B cell (primary cell): ENCODE results near the gene TIMP2. TPM values are rescaled to one million over a fixed set of nuclear protein-coding genes. Genes with fewer than 3 reads are reported as not detected.

Source experiments
- ATAC-seq: fragments of 200-7000 bp; cut with Tn5 transposase; one replicate; pipeline ENCODE4 v1.10.0; 2021; ENCODE audit warnings: low read depth, mild to moderate bottlenecking, moderate number of reproducible peaks, moderate library complexity
- CTCF ChIA-PET: fragments of 350-600 bp; sonication (Branson Sonifier 250); formaldehyde crosslinking; loops from one replicate; lab custom pipeline; 2021; ENCODE audit warnings: antibody characterized with exemption, inconsistent platforms; lab: Charles Lee
- POLR2A ChIA-PET: fragments of 350-600 bp; sonication (Branson Sonifier 250); formaldehyde crosslinking; loops from one replicate; lab custom pipeline; 2021; ENCODE audit warnings: antibody characterized with exemption; lab: Charles Lee
- DNase-seq: peaks from one replicate; pipeline ENCODE4 v3.0.0; 2013
- H2AFZ ChIP-seq: 2 replicates; pipeline ENCODE4 v1.6.1; 2012; ENCODE audit warnings: mild to moderate bottlenecking, low read depth, low read length; ENCODE audit not compliant: insufficient read depth, poor library complexity, severe bottlenecking
- H3K27ac ChIP-seq, 2 donors: 1 replicate in 1 of 2; 2 replicates in 1 of 2; pipeline ENCODE4 v1.5.1; 2012 to 2013; ENCODE audit warnings: low read length in 2 of 2, mild to moderate bottlenecking in 2 of 2, moderate library complexity in 1 of 2
- H3K27me3 ChIP-seq, 4 experiments: fragments of 200-600 bp in 1 of 4; sonication (generic) in 1 of 4; replicated peaks in 1 of 4; 1 replicate in 2 of 4; 2 replicates in 2 of 4; pipeline versions ENCODE4 v1.6.1 to v1.7.0; 2013 to 2016; ENCODE audit warnings: low read length in 3 of 4, mild to moderate bottlenecking in 2 of 4, mixed read lengths in 1 of 4, moderate library complexity in 1 of 4; ENCODE audit not compliant: insufficient read depth in 4 of 4, control insufficient read depth in 3 of 4; ENCODE audit errors: control extremely low read depth in 1 of 4
- H3K36me3 ChIP-seq, 2 experiments: replicated peaks in 1 of 2; 1 replicate in 1 of 2; 2 replicates in 1 of 2; pipeline versions ENCODE4 v1.6.1 to v1.7.1; 2013; ENCODE audit warnings: low read length in 1 of 2; ENCODE audit not compliant: insufficient read depth in 2 of 2, control insufficient read depth in 1 of 2; ENCODE audit errors: control extremely low read depth in 1 of 2, extremely low read depth in 1 of 2
- H3K4me1 ChIP-seq, 2 donors: fragments of 200-600 bp in 1 of 2; sonication (generic) in 1 of 2; 1 replicate in 1 of 2; 2 replicates in 1 of 2; pipeline versions ENCODE4 v1.5.1 to v1.6.1; 2013 to 2017; ENCODE audit warnings: low read length in 2 of 2; ENCODE audit not compliant: control insufficient read depth in 2 of 2, insufficient read depth in 2 of 2
- H3K4me2 ChIP-seq: replicated peaks from 2 replicates; pipeline ENCODE3; 2012; ENCODE audit warnings: mild to moderate bottlenecking, low read depth, low read length; ENCODE audit not compliant: poor library complexity, severe bottlenecking
- H3K4me3 ChIP-seq, 5 experiments: fragments of 200-600 bp in 1 of 5; sonication (generic) in 1 of 5; 1 replicate in 3 of 5; 2 replicates in 2 of 5; pipeline versions ENCODE4 v1.5.1 to v1.7.0; 2011 to 2016; ENCODE audit warnings: low read length in 4 of 5, mild to moderate bottlenecking in 4 of 5, low read depth in 2 of 5, control low read depth in 1 of 5, moderate library complexity in 1 of 5; ENCODE audit not compliant: insufficient read depth in 1 of 5; ENCODE audit errors: control extremely low read depth in 1 of 5, extremely low read depth in 1 of 5
- H3K79me2 ChIP-seq: fragments of 200-600 bp; sonication (generic); one replicate; pipeline ENCODE4 v1.6.0; 2016; ENCODE audit warnings: low read length; ENCODE audit not compliant: control insufficient read depth, insufficient read depth
- H3K9ac ChIP-seq: fragments of 200-600 bp; sonication (generic); 2 replicates; pipeline ENCODE4 v1.6.1; 2017; ENCODE audit warnings: mild to moderate bottlenecking, low read length, moderate library complexity
- H3K9me3 ChIP-seq, 3 donors: one replicate each; pipeline versions ENCODE4 v1.6.1 to v1.7.1; 2013; ENCODE audit warnings: low read length in 2 of 3; ENCODE audit not compliant: control insufficient read depth in 2 of 3, insufficient read depth in 1 of 3; ENCODE audit errors: control extremely low read depth in 1 of 3
- H4K20me1 ChIP-seq: 2 replicates; pipeline ENCODE4 v1.6.0; 2012; ENCODE audit warnings: mild to moderate bottlenecking, low read length; ENCODE audit not compliant: insufficient read depth, control insufficient read depth, poor library complexity, severe bottlenecking
- H3K27ac Mint-ChIP-seq: one replicate; pipeline ENCODE4 v1.8.0; 2021; ENCODE audit warnings: mixed read lengths
- H3K27me3 Mint-ChIP-seq: one replicate; pipeline ENCODE4 v1.8.0; 2021; ENCODE audit warnings: mixed read lengths
- H3K4me1 Mint-ChIP-seq: one replicate; pipeline ENCODE4 v1.8.0; 2021; ENCODE audit warnings: mixed read lengths
- H3K4me3 Mint-ChIP-seq: one replicate; pipeline ENCODE4 v1.8.0; 2021; ENCODE audit warnings: mixed read lengths
- H3K9me3 Mint-ChIP-seq: one replicate; pipeline ENCODE4 v1.8.0; 2022; ENCODE audit warnings: mixed read lengths; ENCODE audit not compliant: insufficient read depth
- CTCF ChIP-seq: fragments of 200-600 bp; IDR thresholded peaks from one replicate; pipeline ENCODE4 v1.8.0; 2022; ENCODE audit warnings: antibody characterized with exemption, mild to moderate bottlenecking
- EZH2 ChIP-seq: IDR thresholded peaks from 2 replicates; pipeline ENCODE4 v1.6.1; 2012; ENCODE audit warnings: borderline replicate concordance, low read depth, mild to moderate bottlenecking, moderate library complexity, low read length; ENCODE audit not compliant: insufficient read depth, poor library complexity, severe bottlenecking
- WGBS: methylation state at CpG from one replicate; pipeline ENCODE4 v1.1.5; 2013; ENCODE audit warnings: missing lambda C conversion rate; ENCODE audit not compliant: insufficient coverage; 5-methylcytosine and 5-hydroxymethylcytosine counted together
- intact Hi-C: fragments of 100-400 bp; cut with micrococcal nuclease; formaldehyde crosslinking; loops from one replicate; pipeline ENCODE4 v1.10.0; 2022
- polyA plus RNA-seq: library from polyadenylated mRNA; depleted of rRNA; stranded (reverse); fragments of >200 nt; gene quantifications from 2 replicates; pipeline ENCODE4 v1.2.3, GENCODE V29; 2012
- total RNA-seq, 2 donors: library from RNA; stranded (reverse); fragments of 120-200 nt in 1 of 2; gene quantifications; 1 replicate in 1 of 2; 2 replicates in 1 of 2; pipeline versions ENCODE4 v1.2.3 to v1.2.4, GENCODE V29; 2013 to 2022

TIMP2 gene
- total and polyA plus RNA-seq, 2 donors (not counting 1 experiment from before 2014, with no cell fraction given), result 4.8 to 10.0 TPM

GRCh38 chr17:78889531-78889930 lies 35.7 kb downstream of the TIMP2 start:
- peak overlapping the region; percentile 93 to 96 for H3K27ac ChIP-seq
- peak overlapping the region; percentile 52 to 76 (median 56) for H3K4me3 ChIP-seq
- no peaks in the 10 kb centered on the region for H3K9me3 Mint-ChIP-seq
- H3K4me1 ChIP-seq, result peaks cover 41 to 53% of the 10 kb centered on the region in 2 donors
- intact Hi-C loops, result loop anchor here (1.0 to 2.0 kb wide), 2 partner anchors 35 to 48 kb away; partner anchors contain the start of gene TIMP2
- H3K79me2 ChIP-seq, result peaks cover 14% of the 10 kb centered on the region
- CTCF ChIA-PET, result interaction anchor here (1.1 to 7.7 kb wide), 4 partner anchors 9 to 81 kb away, joined by 4 to 42 read pairs (median 6); no protein-coding TSS in a partner anchor
- TF ChIP-seq EZH2 (no peak), CTCF (no peak)
- DNase-seq, result peak; percentile 83
- peaks cover 58% of the 10 kb centered on the region for H3K4me1 Mint-ChIP-seq
- ATAC-seq, result peak; percentile 70
- no peaks in the 10 kb centered on the region for H3K27me3 ChIP-seq
- no peaks in the 10 kb centered on the region for H3K27me3 Mint-ChIP-seq
- no peaks in the 10 kb centered on the region for H4K20me1 ChIP-seq
- H3K4me2 ChIP-seq, result peak overlapping the region; percentile 86
- peaks cover 0 to 7% of the 10 kb centered on the region in 2 experiments for H3K36me3 ChIP-seq
- H3K9me3 ChIP-seq, result no peaks in the 10 kb centered on the region
- POLR2A ChIA-PET, result interaction anchor here (0.6 to 0.7 kb wide), 3 partner anchors 15 to 489 kb away, joined by 3 to 5 read pairs (median 3); partner anchors contain the start of gene CANT1
- H3K27ac Mint-ChIP-seq, result peak overlapping the region; percentile 93
- H3K4me3 Mint-ChIP-seq, result peak overlapping the region; percentile 88
- peak overlapping the region; percentile 38 for H2AFZ ChIP-seq
- peak overlapping the region; percentile 70 for H3K9ac ChIP-seq
- WGBS, result 15% methylated on average over 8 of the region's 8 CpGs

- no peaks in the 10 kb centered on the region for H3K27me3 Mint-ChIP-seq
- H3K9me3 Mint-ChIP-seq, result no peaks in the 10 kb centered on the region
- ATAC-seq (peak; percentile 44), DNase-seq (peak; percentile 75)
- H3K4me1 Mint-ChIP-seq, result peaks cover 58% of the 10 kb centered on the region
- CTCF ChIA-PET, result interaction anchor here (1.1 to 7.7 kb wide), 4 partner anchors 9 to 82 kb away, joined by 4 to 42 read pairs (median 6); no protein-coding TSS in a partner anchor
- Histone ChIP-seq H3K9me3 (no peaks in the 10 kb centered on the region), H3K36me3 (peaks cover 0 to 7% of the 10 kb centered on the region in 2 experiments), H3K4me2 (peak overlapping the region; percentile 86), H3K4me1 (peaks cover 41 to 55% of the 10 kb centered on the region in 2 donors), H3K9ac (peak overlapping the region; percentile 70), H3K27ac (peak overlapping the region; percentile 93 to 96), H3K27me3 (no peaks in the 10 kb centered on the region), H3K4me3 (peak overlapping the region; percentile 52 to 76 (median 56)), H3K79me2 (peaks cover 16% of the 10 kb centered on the region), H2AFZ (peak overlapping the region; percentile 38), H4K20me1 (no peaks in the 10 kb centered on the region)
- TF ChIP-seq EZH2 (no peak), CTCF (no peak)
- POLR2A ChIA-PET, result no interaction called here
- H3K4me3 Mint-ChIP-seq, result peak overlapping the region; percentile 88
- peak overlapping the region; percentile 93 for H3K27ac Mint-ChIP-seq
- 13% methylated on average over 4 of the region's 10 CpGs for WGBS
- intact Hi-C loops, result loop anchor here (1.0 to 2.0 kb wide), 2 partner anchors 36 to 48 kb away; partner anchors contain the start of gene TIMP2
These were observed 36.2 kb downstream of the TIMP2 start for GRCh38 chr17:78888941-78889518.
